Stimulated activated CD8-positive, alpha-beta memory T cell treated with anti-CD3 and anti-CD28 coated beads, Interleukin-7, amount 100 ng/mL, for 1 hour (primary cell): Measurements from ENCODE around the gene FKBP11.
"Not testable (repeated sequence)": the region's sequence is repeated elsewhere in the genome, so short reads cannot be mapped to it uniquely, and the experiment has no call there.

Experiments
- DNase-seq, 2 donors: peaks; one replicate each; pipeline ENCODE4 v3.0.0-alpha.2; 2020; ENCODE audit warnings: low read depth in 2 of 2

The FKBP11 gene

DNA sequence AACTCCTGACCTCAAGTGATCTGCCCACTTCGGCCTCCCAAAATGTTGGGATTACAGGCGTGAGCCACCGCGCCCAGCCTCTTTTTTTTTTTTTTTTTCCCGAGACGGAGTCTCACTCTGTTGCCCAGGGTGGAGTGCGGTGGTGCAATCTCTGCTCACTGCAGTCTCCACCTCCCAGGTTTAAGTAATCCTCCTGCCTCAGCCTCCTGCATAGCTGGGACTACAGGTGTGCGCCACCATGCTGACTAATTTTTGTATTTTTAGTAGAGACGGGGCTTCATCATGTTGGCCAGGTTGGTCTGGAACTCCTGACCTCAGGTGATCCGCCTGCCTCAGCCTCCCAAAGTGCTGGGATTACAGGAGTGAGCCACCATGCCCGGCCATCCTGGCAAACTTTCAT lies 15.6 kb downstream of the FKBP11 start:
- not testable (repeated sequence) for DNase-seq

DNA sequence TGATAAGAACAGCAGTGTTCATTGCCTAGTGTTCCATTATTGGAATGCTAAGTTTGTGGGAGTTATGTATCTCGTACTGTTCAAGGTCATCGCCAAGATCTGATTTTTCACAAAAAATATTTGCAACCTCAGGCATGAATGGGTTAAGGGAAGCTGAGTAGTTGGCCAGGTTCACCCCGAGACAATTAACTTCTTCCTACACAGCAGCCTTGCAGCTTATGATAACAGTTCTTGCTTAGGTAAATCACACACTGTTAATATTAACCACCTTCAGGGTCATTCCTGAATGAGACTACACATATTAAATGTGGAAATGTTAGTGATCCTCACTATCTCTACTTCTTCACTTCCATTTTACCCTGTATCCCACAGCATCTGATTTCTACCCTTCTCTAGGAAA lies 18.0 kb downstream of the FKBP11 start:
- no peak for DNase-seq

DNA sequence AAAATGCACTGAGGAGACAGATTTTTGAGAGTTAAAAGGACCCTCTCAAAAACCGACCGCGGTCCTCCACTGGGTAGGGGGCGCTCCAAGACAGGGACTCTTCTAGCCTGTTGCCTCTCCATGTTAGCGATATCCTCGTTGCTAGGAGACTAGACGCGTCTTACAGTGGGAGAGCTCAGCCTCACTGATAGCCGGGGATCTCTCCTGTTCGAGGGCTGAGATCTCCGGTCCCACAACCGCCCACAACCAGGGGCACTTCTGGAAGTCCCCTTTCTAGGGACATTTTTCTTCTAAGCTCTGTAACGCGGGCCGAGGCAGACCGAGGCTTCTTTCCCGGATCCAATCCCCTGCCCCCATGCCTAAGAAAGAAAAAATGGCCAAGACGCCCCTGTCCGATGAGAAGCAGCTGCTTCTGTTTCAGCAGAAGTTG lies 21.3 kb downstream of the FKBP11 start:
- DNase-seq = peak; percentile 61 to 70

DNA sequence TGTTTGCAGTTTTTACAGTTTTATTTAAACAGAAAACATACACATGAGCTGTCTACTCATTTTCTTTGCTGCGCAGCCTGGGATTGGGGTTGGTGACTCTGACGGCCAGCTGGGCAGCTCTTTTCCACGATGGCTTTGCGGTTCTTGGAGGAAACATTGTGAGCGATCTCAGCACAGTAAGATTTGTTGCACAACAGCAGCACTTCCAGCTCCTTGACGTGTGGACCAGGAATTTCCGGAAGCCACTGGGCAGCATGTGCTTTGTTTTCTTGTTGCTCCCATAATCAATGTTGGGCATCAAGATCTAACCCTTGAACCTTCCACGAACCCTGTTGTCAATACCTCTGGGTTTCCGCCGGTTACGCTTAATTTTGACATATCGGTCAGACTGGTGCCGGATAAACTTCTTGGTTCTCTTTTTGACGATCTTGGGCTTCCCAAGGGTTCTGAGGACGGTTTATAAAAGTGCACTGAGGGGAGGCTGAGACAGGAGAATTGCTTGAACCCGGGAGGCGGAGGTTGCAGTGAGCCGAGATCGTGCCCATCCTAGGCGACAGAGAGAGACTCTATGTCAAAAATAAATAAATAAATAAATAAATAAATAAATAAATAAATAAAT lies 21.8 kb downstream of the FKBP11 start:
- DNase-seq = no peak

DNA sequence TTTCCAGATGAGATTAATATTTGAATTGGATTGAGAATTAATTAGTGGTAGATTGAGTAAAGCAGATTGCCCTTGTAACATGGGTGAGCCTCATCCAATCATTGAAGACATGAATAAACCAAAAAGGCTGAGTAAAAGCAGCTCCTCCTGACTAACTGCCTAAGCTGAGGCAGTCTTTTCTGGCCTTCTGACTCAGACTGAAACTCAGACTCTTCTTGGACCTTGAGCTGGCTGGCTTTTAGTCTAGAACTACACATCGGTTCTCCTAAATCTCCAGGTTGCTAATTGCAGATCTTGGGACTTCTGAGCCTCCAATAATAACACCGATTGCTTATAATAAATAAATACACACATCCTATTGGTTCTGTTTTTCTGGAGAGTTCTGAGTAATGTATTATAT lies 24.0 kb downstream of the FKBP11 start:
- DNase-seq = no peak

DNA sequence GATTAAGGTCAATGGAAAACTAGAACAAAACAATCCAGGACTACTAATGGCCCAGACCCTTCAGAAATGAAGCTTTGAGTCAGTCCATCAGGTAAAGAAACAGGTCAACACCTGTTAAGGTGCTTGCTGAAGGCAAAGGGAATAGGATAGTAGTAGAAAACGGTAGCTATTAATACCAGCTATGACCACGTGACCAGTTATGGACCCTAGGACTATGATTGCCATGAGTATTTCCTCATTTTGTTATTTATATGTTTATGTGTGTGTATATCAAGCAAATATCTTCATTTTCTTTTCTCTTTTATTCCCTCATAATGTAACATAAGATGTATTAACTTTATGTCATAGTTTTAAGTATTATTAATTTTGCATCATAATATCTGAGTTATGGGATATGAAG lies 25.6 kb downstream of the FKBP11 start:
- no peak for DNase-seq

DNA sequence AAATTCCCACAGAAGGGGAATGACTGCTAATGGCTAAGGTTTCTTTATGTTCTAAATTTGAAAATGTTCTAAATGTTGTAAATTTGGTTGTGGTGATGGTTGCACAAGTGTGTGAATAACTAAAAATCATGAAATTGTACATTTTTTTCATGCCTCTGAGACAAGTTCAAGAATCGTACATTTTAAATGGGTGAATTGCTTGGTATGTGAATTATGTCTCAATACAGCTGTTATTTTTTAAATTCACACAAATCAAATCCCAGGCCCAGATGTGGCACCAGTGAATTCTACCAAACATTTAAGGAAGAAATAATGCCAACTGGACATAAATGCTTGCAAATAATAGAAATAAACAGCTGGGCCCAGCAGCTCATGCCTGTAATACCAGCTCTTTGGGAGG lies 31.0 kb downstream of the FKBP11 start:
- DNase-seq = no peak

DNA sequence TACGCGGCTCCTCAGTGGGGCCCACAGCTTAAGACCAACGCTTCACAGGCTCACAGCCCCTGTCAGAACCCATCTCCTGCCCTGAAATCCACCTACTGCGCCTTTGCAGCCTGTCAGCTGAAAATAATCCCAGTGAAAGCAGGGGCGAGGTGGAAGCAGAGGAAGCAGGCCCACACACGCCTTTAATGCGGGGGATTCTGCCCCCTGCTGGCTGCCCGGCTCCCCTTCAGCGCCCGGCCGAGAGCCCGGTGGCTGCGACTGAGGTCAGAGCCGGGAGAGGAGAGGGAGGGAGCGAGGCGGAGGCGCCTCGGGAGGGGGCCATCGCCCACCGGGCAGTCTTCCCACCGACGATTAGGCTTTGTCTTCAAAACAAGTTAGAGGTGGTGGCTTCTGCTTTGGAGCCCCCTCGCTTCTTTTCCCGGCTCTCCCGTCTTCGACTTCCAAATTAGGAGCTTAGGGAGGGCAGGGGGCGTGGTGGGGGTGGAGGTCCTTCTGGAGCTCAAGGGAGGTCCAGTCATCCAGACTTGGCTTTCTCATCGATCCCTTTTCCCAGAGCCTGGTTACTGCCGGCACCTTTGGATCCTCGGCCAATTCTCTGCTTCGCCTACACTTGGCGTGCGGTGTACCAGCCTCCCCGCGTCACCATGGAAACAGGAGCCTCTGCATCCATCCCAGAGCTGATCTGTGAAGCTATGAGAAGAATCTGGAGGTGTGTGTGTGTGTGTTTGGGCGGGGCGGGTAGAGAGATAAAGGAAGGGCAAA lies 34.5 kb downstream of the FKBP11 start:
- DNase-seq = peak; percentile 47 to 60

DNA sequence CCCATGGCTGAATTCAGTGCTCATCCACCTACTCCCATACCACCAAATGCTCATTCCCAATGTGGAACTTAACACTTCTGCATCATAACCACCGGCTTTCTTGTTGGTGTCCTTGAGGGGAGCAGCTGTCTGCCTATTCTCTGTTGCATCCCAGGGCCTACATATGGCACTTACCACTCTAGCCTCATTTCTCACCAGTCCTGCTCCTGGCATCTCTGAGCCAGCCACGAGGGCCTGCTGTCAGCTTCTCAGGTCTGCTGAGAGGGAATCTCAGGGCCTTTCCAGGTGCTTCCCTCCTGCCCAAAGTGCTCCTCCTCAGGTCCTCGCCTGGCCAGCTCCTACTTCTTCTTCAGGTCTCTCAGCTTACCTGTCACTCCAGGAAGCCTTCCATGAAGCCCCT lies 35.6 kb downstream of the FKBP11 start:
- DNase-seq = no peak

DNA sequence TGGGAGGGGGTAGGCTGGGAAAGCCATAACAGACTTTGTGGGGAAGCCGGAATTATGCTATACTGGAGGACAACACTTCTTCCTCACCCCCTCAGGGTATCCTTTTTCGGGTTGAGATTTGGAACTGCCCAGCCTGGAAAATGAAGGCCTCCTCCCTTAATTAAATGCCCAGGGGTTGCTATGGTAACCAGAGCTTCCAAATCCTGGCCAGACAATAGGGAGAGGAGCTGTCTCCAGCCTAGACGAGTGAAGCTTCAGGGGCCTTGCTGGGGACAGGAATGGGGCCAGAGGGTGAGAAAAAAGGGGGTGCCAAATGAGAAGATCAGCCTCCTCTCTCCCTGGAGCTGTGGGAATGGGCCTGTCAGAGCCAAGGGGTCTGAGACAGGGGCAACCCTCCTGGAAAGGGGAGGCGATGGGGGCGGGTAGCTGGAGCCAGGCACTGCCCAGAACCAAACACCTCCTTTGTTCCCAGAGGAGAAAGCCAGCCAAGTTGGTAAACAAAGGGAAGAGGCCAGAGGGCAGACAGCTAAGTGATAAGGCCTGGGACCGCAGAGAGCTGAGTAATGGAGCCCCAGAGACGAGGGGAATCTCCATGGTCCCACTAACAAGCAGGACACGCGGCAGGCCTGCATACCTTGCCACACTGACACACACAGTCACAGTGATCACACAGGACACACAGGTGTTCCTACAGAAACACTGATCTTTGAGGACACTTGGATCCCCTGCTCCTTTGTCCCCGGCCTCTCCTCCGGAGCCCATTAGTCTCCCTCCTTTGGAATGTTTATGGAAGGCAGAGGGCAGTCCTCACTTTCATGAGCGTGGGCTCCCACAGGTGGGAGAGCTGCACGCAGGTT lies 41.8 kb downstream of the FKBP11 start:
- DNase-seq = no peak

DNA sequence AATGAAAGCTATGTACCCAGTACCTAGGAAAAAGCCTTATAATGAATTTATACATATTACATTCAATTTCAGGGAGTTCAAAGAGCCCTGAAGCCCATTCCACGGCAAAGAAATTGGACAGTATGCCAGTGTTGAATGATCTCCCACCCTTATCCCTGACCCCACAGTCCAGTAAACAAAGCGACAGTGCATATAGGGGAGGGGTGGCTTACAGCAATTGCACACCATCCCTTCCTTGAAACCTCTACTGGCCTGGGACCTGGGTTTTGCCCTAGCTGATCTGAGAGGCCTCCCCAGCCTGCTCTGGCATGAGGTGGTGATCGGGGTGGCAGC lies 42.4 kb downstream of the FKBP11 start:
- no peak for DNase-seq

DNA sequence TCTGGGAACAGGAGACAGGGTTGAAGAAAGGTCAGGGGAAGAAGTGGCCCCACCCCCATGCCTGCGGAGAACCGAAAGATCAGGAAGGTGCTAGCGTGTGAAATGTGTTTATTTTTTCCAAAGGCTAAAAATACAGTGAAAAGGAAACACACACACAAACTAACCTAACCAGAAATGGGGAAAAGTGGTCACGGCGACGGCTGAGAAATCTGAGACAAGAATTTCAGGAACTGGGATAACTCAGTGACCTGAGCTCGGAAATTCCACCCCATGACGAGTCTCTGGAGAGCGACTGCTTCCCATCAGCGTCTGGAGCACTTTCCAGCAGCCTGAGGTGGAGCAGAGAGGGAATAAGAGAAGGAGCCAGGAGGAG lies 43.0 kb downstream of the FKBP11 start:
- DNase-seq = no peak

DNA sequence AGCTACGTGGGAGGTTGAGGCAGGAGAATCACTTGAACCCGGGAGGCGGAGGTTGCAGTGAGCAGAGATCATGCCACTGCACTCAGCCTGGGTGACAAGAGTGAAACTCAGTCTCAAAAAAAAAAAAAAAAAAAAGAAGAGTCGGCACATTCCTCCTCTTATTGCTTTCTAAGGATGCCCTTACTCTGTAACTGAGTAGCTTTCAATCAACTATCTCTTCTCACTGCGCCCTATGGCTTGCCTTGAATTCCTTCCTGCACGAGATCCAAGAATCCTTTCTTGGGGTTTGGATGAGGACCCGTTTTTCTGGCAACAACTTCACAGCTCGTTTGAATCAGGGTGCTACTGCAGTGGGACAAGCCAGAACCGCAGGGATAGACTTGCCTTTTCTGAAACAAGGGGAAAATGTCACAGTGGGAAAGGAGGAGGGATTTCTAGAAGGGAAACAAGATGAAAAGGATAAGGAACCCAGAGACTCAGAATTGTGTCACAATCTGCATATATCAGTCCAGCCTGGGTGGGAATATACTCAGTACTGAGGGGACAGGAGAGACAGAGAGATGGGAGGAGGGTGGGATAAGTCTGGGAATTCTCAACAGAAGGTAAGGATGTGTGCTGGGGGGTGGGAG lies 43.5 kb downstream of the FKBP11 start:
- no peak for DNase-seq

DNA sequence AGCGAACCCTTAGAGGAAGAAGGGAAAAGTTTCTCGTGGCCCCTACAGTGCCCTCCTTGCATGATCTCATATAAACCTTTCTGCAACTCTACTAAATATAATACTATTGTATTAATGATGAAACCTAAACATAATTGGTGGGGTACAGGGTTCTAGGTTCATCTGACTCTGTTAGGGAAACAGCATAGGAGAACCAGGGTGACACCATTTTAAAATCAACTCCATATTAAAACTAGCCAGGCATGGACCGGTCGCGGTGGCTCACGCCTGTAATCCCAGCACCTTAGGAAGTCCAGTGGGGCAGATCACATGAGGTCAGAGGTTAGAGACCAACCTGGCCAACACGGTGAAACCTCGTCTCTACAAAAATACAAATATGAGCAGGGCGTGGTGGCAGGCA lies 44.6 kb downstream of the FKBP11 start:
- no peak for DNase-seq

DNA sequence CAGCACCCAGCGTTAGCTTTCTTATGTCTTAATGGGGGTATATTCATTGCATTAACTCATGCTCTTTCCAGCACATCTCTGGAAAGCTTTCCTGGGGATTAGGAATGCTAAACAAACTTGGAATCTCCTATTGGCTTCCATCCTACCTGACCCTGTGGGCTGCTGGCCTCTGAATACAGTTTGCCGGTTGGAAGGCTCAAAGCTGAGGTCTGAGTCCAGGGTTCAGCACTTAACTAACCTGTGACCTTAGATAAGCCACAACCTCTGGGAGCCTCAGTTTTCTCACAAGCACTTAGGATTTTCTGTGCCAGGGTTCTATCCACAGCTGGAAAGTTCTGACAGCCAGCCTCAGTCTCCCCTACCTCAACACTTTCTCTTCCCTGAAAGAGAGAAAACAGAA lies 46.7 kb downstream of the FKBP11 start:
- DNase-seq = no peak

DNA sequence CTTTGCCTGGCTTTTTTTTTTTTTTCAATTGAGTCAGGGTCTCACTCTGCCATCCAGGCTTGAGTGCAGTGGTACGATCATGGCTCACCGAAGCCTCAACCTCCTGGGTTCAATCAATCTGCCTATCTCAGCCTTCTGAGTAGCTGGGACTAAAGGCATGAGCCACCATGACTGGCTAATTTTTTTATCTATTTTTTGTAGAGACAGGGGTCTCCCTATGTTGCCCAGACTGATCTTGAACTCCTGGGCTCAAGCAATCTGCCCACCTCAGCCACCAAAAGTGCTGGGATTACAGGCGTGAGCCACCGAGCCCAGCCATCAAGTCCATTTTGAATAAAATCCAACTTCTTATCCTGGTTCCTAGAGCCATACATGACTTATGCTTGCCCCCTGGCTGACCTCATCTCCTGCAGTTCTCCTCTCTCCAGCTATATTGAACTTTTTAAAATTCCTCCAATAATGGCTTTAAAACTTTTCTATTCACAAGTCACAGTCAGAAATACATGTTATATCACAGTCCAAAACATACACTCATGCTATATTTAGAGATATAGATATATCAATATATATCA lies 49.3 kb downstream of the FKBP11 start:
- no peak for DNase-seq

DNA sequence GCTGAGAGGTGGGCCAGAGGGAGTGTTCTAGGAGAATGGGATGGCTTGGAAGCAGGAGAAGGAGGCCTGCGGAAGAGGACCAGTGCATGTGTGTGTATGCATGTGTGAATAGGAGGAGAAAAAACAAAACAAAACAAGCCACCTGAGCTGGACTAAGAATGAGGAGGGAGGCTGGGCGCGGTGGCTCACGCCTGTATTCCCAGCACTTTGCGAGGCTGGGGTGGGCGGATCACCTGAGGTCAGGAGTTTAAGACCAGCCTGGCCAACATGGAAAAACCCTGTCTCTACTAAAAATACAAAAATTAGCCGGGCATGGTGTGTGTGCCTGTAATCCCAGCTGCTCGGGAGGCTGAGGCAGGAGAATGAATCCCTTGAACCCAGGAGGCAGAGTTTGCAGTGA lies 51.8 kb downstream of the FKBP11 start:
- DNase-seq = not testable (repeated sequence)

DNA sequence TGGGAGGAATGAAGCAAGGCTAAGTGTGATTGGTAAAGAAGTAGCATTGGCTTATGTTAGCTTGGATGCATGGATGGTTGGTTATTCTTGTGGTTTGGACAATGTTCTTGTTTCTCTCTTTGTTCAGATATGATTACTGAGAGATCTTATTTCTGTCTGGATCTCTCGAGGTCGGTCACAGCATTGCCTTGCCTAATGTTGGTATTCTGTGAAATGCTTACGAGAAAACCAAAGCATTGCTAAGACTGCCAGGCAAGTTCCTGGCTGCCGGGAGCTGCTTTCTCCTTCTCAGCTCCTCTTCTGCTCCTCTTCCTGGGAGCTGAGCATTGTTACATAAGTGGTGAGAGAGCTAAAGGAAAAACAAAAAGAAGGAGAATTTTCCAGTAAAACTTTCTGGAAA lies 52.2 kb downstream of the FKBP11 start:
- no peak for DNase-seq
